DND-41 (cell line): ENCODE results near the gene CDC25C.

ENCODE experiments used
- ATAC-seq: fragments of 200-7000 bp; cut with Tn5 transposase; 3 replicates; pipeline ENCODE4 v1.9.1; 2021; ENCODE audit warnings: low read depth; ENCODE audit not compliant: insufficient read depth
- DNase-seq: peaks from one replicate; pipeline ENCODE4 v3.0.0-alpha.2; 2020
- H2AFZ ChIP-seq: 2 replicates; pipeline ENCODE4 v1.6.0; 2012; ENCODE audit warnings: low read depth, low read length
- H3K27ac ChIP-seq: 2 replicates; pipeline ENCODE4 v1.5.1; 2012; ENCODE audit warnings: low read length, inconsistent platforms
- H3K27me3 ChIP-seq: fragments of 200-600 bp; sonication (generic); 2 replicates; pipeline ENCODE4 v1.6.0; 2012; ENCODE audit warnings: low read length, mild to moderate bottlenecking, inconsistent platforms; ENCODE audit not compliant: insufficient read depth, poor library complexity
- H3K36me3 ChIP-seq: 2 replicates; pipeline ENCODE4 v1.5.1; 2012; ENCODE audit warnings: low read length, inconsistent platforms; ENCODE audit not compliant: insufficient read depth
- H3K4me1 ChIP-seq: 2 replicates; pipeline ENCODE4 v1.5.1; 2012; ENCODE audit warnings: mild to moderate bottlenecking, low read length; ENCODE audit not compliant: insufficient read depth
- H3K4me2 ChIP-seq: 2 replicates; pipeline ENCODE4 v1.6.0; 2012; ENCODE audit warnings: mild to moderate bottlenecking, moderate library complexity, low read length, inconsistent platforms; ENCODE audit not compliant: insufficient read depth
- H3K4me3 ChIP-seq, 2 experiments: fragments of 200-600 bp in 1 of 2; shearing (Covaris generic) in 1 of 2; 2 replicates each; pipeline ENCODE4 v1.5.1; 2012 to 2016; ENCODE audit warnings: inconsistent platforms in 2 of 2, low read length in 2 of 2, mild to moderate bottlenecking in 2 of 2, low read depth in 1 of 2, moderate library complexity in 1 of 2
- H3K79me2 ChIP-seq: 2 replicates; pipeline ENCODE4 v1.6.0; 2012; ENCODE audit warnings: low read length, inconsistent platforms; ENCODE audit not compliant: insufficient read depth
- H3K9ac ChIP-seq: 2 replicates; pipeline ENCODE4 v1.6.0; 2012; ENCODE audit warnings: low read depth, mild to moderate bottlenecking, inconsistent platforms, low read length, moderate library complexity
- H3K9me3 ChIP-seq: 2 replicates; pipeline ENCODE4 v1.5.1; 2012; ENCODE audit warnings: low read length, moderate library complexity, mild to moderate bottlenecking, inconsistent platforms; ENCODE audit not compliant: insufficient read depth, severe bottlenecking
- H4K20me1 ChIP-seq: 2 replicates; pipeline ENCODE4 v1.6.0; 2012; ENCODE audit warnings: low read length; ENCODE audit not compliant: insufficient read depth
- EZH2 ChIP-seq: IDR thresholded peaks from 3 replicates; pipeline ENCODE4 v1.6.1; 2012; ENCODE audit warnings: borderline replicate concordance, low read depth, mild to moderate bottlenecking, moderate library complexity, low read length, inconsistent platforms; ENCODE audit not compliant: severe bottlenecking
- TF ChIP-seq, protein P1 (sequence below): IDR thresholded peaks from 2 replicates; pipeline ENCODE4 v1.5.1; 2012; ENCODE audit warnings: borderline replicate concordance, low read length, moderate library complexity, mild to moderate bottlenecking; ENCODE audit not compliant: poor library complexity, severe bottlenecking; ENCODE audit errors: extremely low read depth

The CDC25C gene

DNA sequence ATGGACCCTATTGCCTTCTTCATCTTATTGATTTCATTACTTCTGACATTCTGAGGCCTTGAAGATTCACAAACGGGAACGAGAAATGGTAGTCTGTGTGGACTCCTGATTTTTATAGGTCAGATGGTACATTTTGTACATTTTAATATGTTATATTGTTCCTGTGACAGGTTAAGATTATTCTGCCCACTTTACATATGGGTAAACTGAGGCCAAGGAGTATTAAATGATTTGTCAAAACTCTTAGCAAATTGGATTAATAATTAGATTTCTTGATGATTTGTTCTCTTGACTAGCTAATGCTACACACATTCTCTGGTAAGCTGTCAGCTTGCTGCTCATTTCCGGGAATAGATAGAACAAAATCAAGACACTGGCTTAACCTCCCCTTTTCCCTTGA is 8.4 kb upstream of the CDC25C start:
- ATAC-seq (no peak), DNase-seq (no peak)
- H3K36me3 ChIP-seq = peaks cover 21% of the 10 kb centered on the region
- TF ChIP-seq, protein P1, sequence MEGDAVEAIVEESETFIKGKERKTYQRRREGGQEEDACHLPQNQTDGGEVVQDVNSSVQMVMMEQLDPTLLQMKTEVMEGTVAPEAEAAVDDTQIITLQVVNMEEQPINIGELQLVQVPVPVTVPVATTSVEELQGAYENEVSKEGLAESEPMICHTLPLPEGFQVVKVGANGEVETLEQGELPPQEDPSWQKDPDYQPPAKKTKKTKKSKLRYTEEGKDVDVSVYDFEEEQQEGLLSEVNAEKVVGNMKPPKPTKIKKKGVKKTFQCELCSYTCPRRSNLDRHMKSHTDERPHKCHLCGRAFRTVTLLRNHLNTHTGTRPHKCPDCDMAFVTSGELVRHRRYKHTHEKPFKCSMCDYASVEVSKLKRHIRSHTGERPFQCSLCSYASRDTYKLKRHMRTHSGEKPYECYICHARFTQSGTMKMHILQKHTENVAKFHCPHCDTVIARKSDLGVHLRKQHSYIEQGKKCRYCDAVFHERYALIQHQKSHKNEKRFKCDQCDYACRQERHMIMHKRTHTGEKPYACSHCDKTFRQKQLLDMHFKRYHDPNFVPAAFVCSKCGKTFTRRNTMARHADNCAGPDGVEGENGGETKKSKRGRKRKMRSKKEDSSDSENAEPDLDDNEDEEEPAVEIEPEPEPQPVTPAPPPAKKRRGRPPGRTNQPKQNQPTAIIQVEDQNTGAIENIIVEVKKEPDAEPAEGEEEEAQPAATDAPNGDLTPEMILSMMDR = no peak
- TF ChIP-seq EZH2 = no peak
- no peak overlapping the region; the same call in 1 of the 2 replicates for H3K9ac ChIP-seq
- H4K20me1 ChIP-seq = no peaks in the 10 kb centered on the region; the same call in 1 of the 2 replicates
- no peaks in the 10 kb centered on the region for H3K27me3 ChIP-seq
- H3K79me2 ChIP-seq = peaks cover 38% of the 10 kb centered on the region
- no peak overlapping the region for H3K27ac ChIP-seq
- H3K4me1 ChIP-seq = peaks cover 42% of the 10 kb centered on the region
- H3K4me3 ChIP-seq = no peak overlapping the region
- no peaks in the 10 kb centered on the region for H3K9me3 ChIP-seq
- no peak overlapping the region for H2AFZ ChIP-seq
- peak overlapping the region; percentile 77 for H3K4me2 ChIP-seq

DNA sequence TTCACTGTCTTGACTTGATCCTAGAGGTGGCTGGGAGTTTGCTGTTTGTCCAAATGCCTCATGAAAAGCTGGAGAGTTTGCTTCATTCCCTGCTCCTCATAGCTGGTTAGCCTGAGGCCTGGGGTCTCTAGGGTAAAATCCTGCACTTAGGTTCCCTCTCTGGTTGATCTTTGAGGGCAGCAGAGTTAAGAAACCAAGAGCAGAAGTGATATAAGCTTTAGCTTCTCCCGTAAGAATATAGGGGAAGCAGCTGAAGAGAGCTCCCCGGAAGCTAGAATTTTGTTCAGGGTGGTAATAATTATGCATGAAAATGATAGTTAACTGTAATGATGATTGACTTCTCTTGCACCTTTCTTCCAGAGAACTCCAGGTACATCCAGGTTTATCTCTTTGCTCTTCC is 7.9 kb upstream of the CDC25C start:
- no peak for DNase-seq
- no peak overlapping the region for H2AFZ ChIP-seq
- H3K4me1 ChIP-seq = peaks cover 42% of the 10 kb centered on the region
- H4K20me1 ChIP-seq = no peaks in the 10 kb centered on the region; the same call in 1 of the 2 replicates
- peak overlapping the region; percentile 92; the same call in 1 of the 2 replicates for H3K27ac ChIP-seq
- peaks cover 17% of the 10 kb centered on the region for H3K36me3 ChIP-seq
- no peaks in the 10 kb centered on the region for H3K27me3 ChIP-seq
- no peak for TF ChIP-seq EZH2
- TF ChIP-seq, protein P1 = no peak
- ATAC-seq = no peak
- H3K4me2 ChIP-seq = peak overlapping the region; percentile 77
- no peaks in the 10 kb centered on the region for H3K9me3 ChIP-seq
- peak overlapping the region in 1 of 2 experiments; percentile 76; a peak in 2 of 4 replicates for H3K4me3 ChIP-seq
- H3K9ac ChIP-seq = peak overlapping the region; percentile 76; the same call in 1 of the 2 replicates
- H3K79me2 ChIP-seq = peaks cover 38% of the 10 kb centered on the region

DNA sequence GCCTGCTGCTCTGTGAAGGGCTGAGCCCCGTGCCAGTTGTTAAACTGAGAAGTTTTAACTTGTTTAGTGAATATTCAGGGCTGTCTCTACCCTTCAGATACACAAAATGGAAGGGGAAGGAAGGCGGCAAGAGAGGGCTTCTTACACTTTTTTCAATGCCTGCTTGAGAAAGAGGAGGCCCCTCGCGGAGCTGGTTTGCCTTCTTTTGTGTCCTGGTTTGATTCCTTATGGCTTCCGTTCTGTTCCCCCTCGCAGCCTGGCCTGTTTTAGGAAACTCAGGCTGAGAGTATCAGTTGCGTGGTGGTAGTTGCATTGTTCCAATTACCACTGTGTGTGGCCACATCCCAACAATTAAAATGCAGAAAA is 7.5 kb upstream of the CDC25C start:
- Histone ChIP-seq H3K9me3 (no peaks in the 10 kb centered on the region), H3K4me1 (peaks cover 42% of the 10 kb centered on the region), H2AFZ (no peak overlapping the region), H3K4me3 (peak overlapping the region; percentile 45 to 76; a peak in 3 of 4 replicates), H3K4me2 (peak overlapping the region; percentile 77), H3K27me3 (no peaks in the 10 kb centered on the region), H3K9ac (peak overlapping the region; percentile 76), H3K27ac (peak overlapping the region; percentile 92), H3K36me3 (peaks cover 15% of the 10 kb centered on the region), H4K20me1 (no peaks in the 10 kb centered on the region; the same call in 1 of the 2 replicates), H3K79me2 (peaks cover 38% of the 10 kb centered on the region)
- no peak for DNase-seq
- no peak for ATAC-seq
- TF ChIP-seq, protein P1 = no peak
- no peak for TF ChIP-seq EZH2
